GM19193 (cell line): ENCODE measurements around the gene SH3GL3.

Source experiments
- POLR2A ChIP-seq: IDR thresholded peaks from 4 replicates; pipeline ENCODE4 v1.6.1; 2011; ENCODE audit not compliant: insufficient read depth, insufficient read length; ENCODE audit errors: extremely low read depth

The SH3GL3 gene

GRCh38 chr15:83643201-83643600, 196.1 kb downstream of the SH3GL3 start:
- TF ChIP-seq POLR2A: no peak

- TF ChIP-seq POLR2A: no peak
Observed at GRCh38 chr15:83644439-83644838, 197.3 kb downstream of the SH3GL3 start.

GRCh38 chr15:83650831-83651230, 203.7 kb downstream of the SH3GL3 start:
- no peak for TF ChIP-seq POLR2A

GRCh38 chr15:83651541-83651940, 204.4 kb downstream of the SH3GL3 start:
- TF ChIP-seq POLR2A: no peak

- TF ChIP-seq POLR2A: no peak
Observed at GRCh38 chr15:83652626-83653204, 205.6 kb downstream of the SH3GL3 start.

- TF ChIP-seq POLR2A: no peak
Observed at GRCh38 chr15:83653288-83653638, 206.1 kb downstream of the SH3GL3 start.

GRCh38 chr15:83653639-83654378, 206.7 kb downstream of the SH3GL3 start, which contains the start of gene ADAMTSL3:
ADAMTSL3 (plus strand) TSS chr15:83654123; CDS start chr15:83655762, 1,639 bp downstream.
- no peak for TF ChIP-seq POLR2A

- no peak for TF ChIP-seq POLR2A
Observed at GRCh38 chr15:83654379-83655236, 207.5 kb downstream of the SH3GL3 start.

- TF ChIP-seq POLR2A: no peak
Observed at GRCh38 chr15:83655237-83655616, 208.1 kb downstream of the SH3GL3 start.

GRCh38 chr15:83656192-83656591, 209.1 kb downstream of the SH3GL3 start:
- no peak for TF ChIP-seq POLR2A

- TF ChIP-seq POLR2A: no peak
Observed at GRCh38 chr15:83656943-83657528, 209.9 kb downstream of the SH3GL3 start.

GRCh38 chr15:83657549-83657948, 210.4 kb downstream of the SH3GL3 start:
- no peak for TF ChIP-seq POLR2A

- TF ChIP-seq POLR2A: no peak
Observed at GRCh38 chr15:83658430-83659416, 211.6 kb downstream of the SH3GL3 start.

- TF ChIP-seq POLR2A: no peak
Observed at GRCh38 chr15:83659417-83659812, 212.3 kb downstream of the SH3GL3 start.
